Measurements from ENCODE around the gene EIF2B2. TPM values are rescaled to one million over a fixed set of nuclear protein-coding genes. Genes with fewer than 3 reads are reported as not detected.

The EIF2B2 gene
- total and polyA plus RNA-seq, 9 of the 15 experiments (the other 6 are each of a cell fraction or from before 2014, with no cell fraction given) = 10.6 to 94.1 (median 38.9) TPM

DNA sequence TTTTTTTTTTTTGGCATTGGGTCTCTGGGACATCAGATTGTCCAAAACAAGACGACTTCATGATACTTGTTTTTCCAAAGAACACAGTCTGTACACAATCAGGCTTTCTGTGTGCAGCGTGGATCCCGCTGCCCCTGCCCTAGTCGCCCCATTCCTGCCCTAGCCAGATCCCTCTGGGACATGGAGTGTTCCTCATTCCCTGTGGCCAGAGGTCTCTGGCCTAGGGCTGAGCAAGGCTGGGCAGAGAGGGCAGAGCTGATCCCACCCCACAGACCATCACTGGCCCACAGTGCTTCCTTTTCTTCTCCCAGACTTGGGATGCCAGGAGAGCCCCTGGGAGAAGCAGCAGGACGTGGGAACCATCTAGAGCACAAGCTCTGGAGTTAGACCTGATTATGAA lies 20.9 kb upstream of the EIF2B2 start (continued):
- TF ChIP-seq, protein P1, sequence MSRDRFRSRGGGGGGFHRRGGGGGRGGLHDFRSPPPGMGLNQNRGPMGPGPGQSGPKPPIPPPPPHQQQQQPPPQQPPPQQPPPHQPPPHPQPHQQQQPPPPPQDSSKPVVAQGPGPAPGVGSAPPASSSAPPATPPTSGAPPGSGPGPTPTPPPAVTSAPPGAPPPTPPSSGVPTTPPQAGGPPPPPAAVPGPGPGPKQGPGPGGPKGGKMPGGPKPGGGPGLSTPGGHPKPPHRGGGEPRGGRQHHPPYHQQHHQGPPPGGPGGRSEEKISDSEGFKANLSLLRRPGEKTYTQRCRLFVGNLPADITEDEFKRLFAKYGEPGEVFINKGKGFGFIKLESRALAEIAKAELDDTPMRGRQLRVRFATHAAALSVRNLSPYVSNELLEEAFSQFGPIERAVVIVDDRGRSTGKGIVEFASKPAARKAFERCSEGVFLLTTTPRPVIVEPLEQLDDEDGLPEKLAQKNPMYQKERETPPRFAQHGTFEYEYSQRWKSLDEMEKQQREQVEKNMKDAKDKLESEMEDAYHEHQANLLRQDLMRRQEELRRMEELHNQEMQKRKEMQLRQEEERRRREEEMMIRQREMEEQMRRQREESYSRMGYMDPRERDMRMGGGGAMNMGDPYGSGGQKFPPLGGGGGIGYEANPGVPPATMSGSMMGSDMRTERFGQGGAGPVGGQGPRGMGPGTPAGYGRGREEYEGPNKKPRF (IDR thresholded peaks at IDR 0.05; ENCODE audit: low read depth, low read length) = no peak
- TF ChIP-seq DNMT1 (IDR thresholded peaks at IDR 0.05) (no peak), ZNF23 (CRISPR knock-in tag; IDR thresholded peaks at IDR 0.05) (no peak)

DNA sequence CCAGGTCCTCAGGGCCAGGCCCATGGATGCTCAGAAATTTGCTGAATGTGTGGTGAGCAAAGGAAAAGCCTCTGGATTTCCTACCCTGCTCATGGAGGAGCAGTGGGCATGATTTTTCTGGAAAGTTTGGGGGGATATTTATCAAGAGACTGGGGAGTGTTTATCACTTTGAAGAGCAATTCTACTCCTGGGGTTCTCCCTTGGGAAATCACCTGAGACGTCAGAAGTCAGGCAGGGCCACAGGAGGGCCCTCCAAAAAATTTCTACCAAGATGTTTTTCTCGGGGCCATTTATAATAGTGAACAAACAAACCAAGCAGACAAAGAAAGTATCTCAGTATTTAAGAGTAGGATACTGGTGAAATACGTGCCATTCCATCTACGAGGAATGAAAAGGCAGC lies 20.1 kb upstream of the EIF2B2 start:
- CTCF ChIA-PET (ENCODE audit: low intra/inter-chr PET ratio) = no interaction called here
- peaks cover 0 to 29% of the 10 kb centered on the region in 2 experiments; a peak in 2 of 5 replicates for H3K4me1 ChIP-seq (replicated peaks in 1 of 2; ENCODE audit: control insufficient read depth in 2 of 2, insufficient read depth in 2 of 2, low read length in 2 of 2)
- in situ Hi-C loops (cut with MboI) (no loop called here), intact Hi-C loops (cut with micrococcal nuclease) (no loop called here)
- FAIRE-seq (no peak), DNase-seq (ENCODE audit: extremely low read depth in 1 of 4, low spot score in 3 of 4) (no peak), ATAC-seq (no peak)
- 55% methylated on average over 4 of the region's 4 CpGs for WGBS (ENCODE audit: insufficient coverage, low coverage, missing lambda C conversion rate)
- H3K4me2 ChIP-seq (ENCODE audit: insufficient read depth, low read length) = no peak overlapping the region
- H3K36me3 ChIP-seq (ENCODE audit: control insufficient read depth, insufficient read depth, low read length) = no peaks in the 10 kb centered on the region
- no peaks in the 10 kb centered on the region for H3K9me1 ChIP-seq (ENCODE audit: control insufficient read depth, insufficient read depth, low read length)
- H4K20me1 ChIP-seq (replicated peaks; ENCODE audit: control insufficient read depth, insufficient read depth, low read length) = no peaks in the 10 kb centered on the region
- POLR2A ChIA-PET = no interaction called here
- H3K79me2 ChIP-seq (ENCODE audit: control insufficient read depth, insufficient read depth, low read length) = no peaks in the 10 kb centered on the region
- H3K4me3 ChIP-seq = no peak overlapping the region
- no peaks in the 10 kb centered on the region for H3K27me3 ChIP-seq (ENCODE audit: control insufficient read depth in 2 of 2, insufficient read depth in 2 of 2, low read length in 2 of 2)
- no TSS peak for BruUV-seq (replicated peaks)
- no peak overlapping the region for H3K9ac ChIP-seq (ENCODE audit: insufficient read depth in 1 of 2, low read depth in 2 of 2, low read length in 2 of 2)
- H2AFZ ChIP-seq (ENCODE audit: low read depth, low read length) = no peak overlapping the region
- no peaks in the 10 kb centered on the region for H3K9me3 ChIP-seq (replicated peaks; ENCODE audit: control insufficient read depth, insufficient read depth, low read depth, low read length)
- no peak overlapping the region for H3K27ac ChIP-seq (ENCODE audit: extremely low read depth, low read depth, low read length)
- TF ChIP-seq MBD2 (IDR thresholded peaks at IDR 0.05; ENCODE audit: borderline replicate concordance, low read depth) (no peak), HDGF (IDR thresholded peaks at IDR 0.05) (no peak), SIRT6 (IDR thresholded peaks at IDR 0.05; ENCODE audit: low read depth, low read length) (no peak), RCOR1 (IDR thresholded peaks at IDR 0.05; ENCODE audit: borderline replicate concordance in 1 of 2, low read depth in 2 of 2, low read length in 2 of 2) (no peak), GTF2F1 (IDR thresholded peaks at IDR 0.05; ENCODE audit: low read depth, low read length) (no peak), SMC3 (conservative IDR thresholded peaks at IDR 0.05; ENCODE audit: insufficient read depth, low read depth, low read length) (no peak), KHSRP (IDR thresholded peaks at IDR 0.05) (no peak), CBX1 (IDR thresholded peaks at IDR 0.05; ENCODE audit: low read depth) (no peak)
- TF ChIP-seq, protein P2, sequence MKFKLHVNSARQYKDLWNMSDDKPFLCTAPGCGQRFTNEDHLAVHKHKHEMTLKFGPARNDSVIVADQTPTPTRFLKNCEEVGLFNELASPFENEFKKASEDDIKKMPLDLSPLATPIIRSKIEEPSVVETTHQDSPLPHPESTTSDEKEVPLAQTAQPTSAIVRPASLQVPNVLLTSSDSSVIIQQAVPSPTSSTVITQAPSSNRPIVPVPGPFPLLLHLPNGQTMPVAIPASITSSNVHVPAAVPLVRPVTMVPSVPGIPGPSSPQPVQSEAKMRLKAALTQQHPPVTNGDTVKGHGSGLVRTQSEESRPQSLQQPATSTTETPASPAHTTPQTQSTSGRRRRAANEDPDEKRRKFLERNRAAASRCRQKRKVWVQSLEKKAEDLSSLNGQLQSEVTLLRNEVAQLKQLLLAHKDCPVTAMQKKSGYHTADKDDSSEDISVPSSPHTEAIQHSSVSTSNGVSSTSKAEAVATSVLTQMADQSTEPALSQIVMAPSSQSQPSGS (CRISPR knock-in tag; IDR thresholded peaks at IDR 0.05) = no peak
- TF ChIP-seq, protein P3, sequence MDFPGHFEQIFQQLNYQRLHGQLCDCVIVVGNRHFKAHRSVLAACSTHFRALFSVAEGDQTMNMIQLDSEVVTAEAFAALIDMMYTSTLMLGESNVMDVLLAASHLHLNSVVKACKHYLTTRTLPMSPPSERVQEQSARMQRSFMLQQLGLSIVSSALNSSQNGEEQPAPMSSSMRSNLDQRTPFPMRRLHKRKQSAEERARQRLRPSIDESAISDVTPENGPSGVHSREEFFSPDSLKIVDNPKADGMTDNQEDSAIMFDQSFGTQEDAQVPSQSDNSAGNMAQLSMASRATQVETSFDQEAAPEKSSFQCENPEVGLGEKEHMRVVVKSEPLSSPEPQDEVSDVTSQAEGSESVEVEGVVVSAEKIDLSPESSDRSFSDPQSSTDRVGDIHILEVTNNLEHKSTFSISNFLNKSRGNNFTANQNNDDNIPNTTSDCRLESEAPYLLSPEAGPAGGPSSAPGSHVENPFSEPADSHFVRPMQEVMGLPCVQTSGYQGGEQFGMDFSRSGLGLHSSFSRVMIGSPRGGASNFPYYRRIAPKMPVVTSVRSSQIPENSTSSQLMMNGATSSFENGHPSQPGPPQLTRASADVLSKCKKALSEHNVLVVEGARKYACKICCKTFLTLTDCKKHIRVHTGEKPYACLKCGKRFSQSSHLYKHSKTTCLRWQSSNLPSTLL (IDR thresholded peaks at IDR 0.05) = no peak
- TF ChIP-seq, protein P4, sequence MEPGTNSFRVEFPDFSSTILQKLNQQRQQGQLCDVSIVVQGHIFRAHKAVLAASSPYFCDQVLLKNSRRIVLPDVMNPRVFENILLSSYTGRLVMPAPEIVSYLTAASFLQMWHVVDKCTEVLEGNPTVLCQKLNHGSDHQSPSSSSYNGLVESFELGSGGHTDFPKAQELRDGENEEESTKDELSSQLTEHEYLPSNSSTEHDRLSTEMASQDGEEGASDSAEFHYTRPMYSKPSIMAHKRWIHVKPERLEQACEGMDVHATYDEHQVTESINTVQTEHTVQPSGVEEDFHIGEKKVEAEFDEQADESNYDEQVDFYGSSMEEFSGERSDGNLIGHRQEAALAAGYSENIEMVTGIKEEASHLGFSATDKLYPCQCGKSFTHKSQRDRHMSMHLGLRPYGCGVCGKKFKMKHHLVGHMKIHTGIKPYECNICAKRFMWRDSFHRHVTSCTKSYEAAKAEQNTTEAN (CRISPR knock-in tag; IDR thresholded peaks at IDR 0.05) = no peak
